GM21367 (cell line): ENCODE results near the gene CAPN5.

ENCODE experiments used
- ATAC-seq: cut with Tn5 transposase; IDR thresholded peaks from one replicate; pipeline ENCODE4 v1.9.1; 2021; ENCODE audit not compliant: unreplicated experiment

The CAPN5 gene

GRCh38 chr11:77146261-77147035 lies 79.7 kb downstream of the CAPN5 start:
- ATAC-seq = no peak

- no peak for ATAC-seq
Observed at GRCh38 chr11:77147036-77147315, 80.2 kb downstream of the CAPN5 start.

- no peak for ATAC-seq
Observed at GRCh38 chr11:77147668-77148321, 81.0 kb downstream of the CAPN5 start.

- no peak for ATAC-seq
Observed at GRCh38 chr11:77148963-77149715, 82.4 kb downstream of the CAPN5 start.

- ATAC-seq = no peak
Observed at GRCh38 chr11:77149716-77150392, 83.1 kb downstream of the CAPN5 start.

GRCh38 chr11:77150836-77151235 lies 84.1 kb downstream of the CAPN5 start:
- no peak for ATAC-seq

GRCh38 chr11:77151804-77152509 lies 85.2 kb downstream of the CAPN5 start:
- no peak for ATAC-seq

- no peak for ATAC-seq
Observed at GRCh38 chr11:77152846-77153245, 86.1 kb downstream of the CAPN5 start.

- ATAC-seq = no peak
Observed at GRCh38 chr11:77153276-77154185, 86.8 kb downstream of the CAPN5 start.

GRCh38 chr11:77154381-77155081 lies 87.8 kb downstream of the CAPN5 start:
- ATAC-seq = no peak

GRCh38 chr11:77155082-77155475 lies 88.3 kb downstream of the CAPN5 start:
- ATAC-seq = no peak

- no peak for ATAC-seq
Observed at GRCh38 chr11:77155556-77156130, 88.9 kb downstream of the CAPN5 start.

- no peak for ATAC-seq
Observed at GRCh38 chr11:77156396-77157195, 89.8 kb downstream of the CAPN5 start.

- no peak for ATAC-seq
Observed at GRCh38 chr11:77158041-77158695, 91.4 kb downstream of the CAPN5 start.

GRCh38 chr11:77159219-77159936 lies 92.6 kb downstream of the CAPN5 start:
- no peak for ATAC-seq

GRCh38 chr11:77159937-77160495 lies 93.2 kb downstream of the CAPN5 start:
- ATAC-seq = no peak

- ATAC-seq = no peak
Observed at GRCh38 chr11:77163271-77163670, 96.5 kb downstream of the CAPN5 start.
